RWPE1 (cell line): ENCODE measurements around the gene CTSE.

ENCODE experiments used
- CTCF ChIA-PET: fragments of 350-600 bp; sonication (Branson Sonifier 250); formaldehyde crosslinking; extraction: SDS; loops from one replicate; lab custom pipeline; 2021; lab: Yijun Ruan, JAX
- POLR2A ChIA-PET: fragments of 400-600 bp; formaldehyde crosslinking; extraction: SDS; loops from one replicate; lab custom pipeline; 2020; ENCODE audit warnings: antibody characterized with exemption; ENCODE audit not compliant: low non-redundant PET; lab: Yijun Ruan, JAX
- DNase-seq: peaks from one replicate; pipeline ENCODE4 v3.0.0; 2012; ENCODE audit warnings: low spot score
- H3K27ac ChIP-seq: fragments of 450-650 bp; 2 replicates; pipeline ENCODE4 v1.5.1; 2017
- CTCF ChIP-seq: fragments of 450-650 bp; conservative IDR thresholded peaks from 2 replicates; pipeline ENCODE4 v1.5.1; 2017; ENCODE audit warnings: low read depth, mild to moderate bottlenecking

The CTSE gene

DNA sequence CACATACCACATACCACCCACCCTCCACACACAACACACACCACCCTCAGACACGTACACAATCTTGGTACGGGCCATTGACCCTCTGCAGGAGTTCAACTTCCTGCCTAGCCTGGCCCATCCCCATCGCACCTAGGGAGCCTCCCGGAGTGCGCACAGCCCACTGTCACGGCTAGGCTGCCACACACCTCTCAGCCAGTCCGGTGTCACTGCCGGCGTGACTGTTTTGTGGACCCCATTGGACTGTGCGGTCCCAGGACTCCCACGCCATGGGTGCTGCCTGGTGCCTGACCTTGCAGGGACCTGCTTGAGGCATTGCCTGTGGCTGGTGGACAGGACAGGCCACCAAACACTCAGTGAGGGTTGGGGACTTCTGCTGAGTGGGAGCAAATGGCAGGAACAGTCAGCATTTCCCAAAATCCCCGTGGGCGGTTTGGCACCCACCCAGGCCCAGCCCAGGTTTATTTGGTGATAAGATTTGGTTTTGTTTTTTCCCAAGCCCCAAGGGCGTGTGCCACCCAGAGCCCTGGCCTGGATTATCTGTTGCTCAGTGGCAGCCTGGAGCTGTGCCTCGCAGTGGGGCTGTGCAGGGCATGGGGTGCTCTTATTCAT, 48.2 kb downstream of the CTSE start:
- no peak for TF ChIP-seq CTCF
- ChIA-PET CTCF (interaction anchor here (0.7 to 12.2 kb wide), 7 partner anchors 7 to 182 kb away, joined by 3 to 406 read pairs (median 28); no protein-coding TSS in a partner anchor), POLR2A (no interaction called here)
- DNase-seq: no peak
- peak overlapping the region; percentile 76 for H3K27ac ChIP-seq

DNA sequence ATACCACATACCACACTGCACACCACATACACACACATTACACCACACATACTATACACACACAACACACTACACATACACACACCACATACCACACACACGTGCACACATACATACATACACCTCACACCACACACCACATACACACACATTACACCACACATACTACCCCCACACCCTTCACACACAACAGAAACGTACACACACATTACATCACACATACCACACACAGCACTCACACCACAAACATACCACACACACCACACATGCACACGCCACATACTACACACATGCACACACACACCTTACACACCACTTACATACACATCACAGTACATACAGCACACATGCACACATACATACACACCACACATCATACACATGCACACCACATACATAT, 49.0 kb downstream of the CTSE start:
- TF ChIP-seq CTCF: no peak
- no peak for DNase-seq
- no peak overlapping the region for H3K27ac ChIP-seq
- POLR2A ChIA-PET: no interaction called here
- CTCF ChIA-PET: no interaction called here

GRCh38 chr1:205973377-205974232, 50.1 kb downstream of the CTSE start:
- no peak overlapping the region; the same call in 1 of the 2 replicates for H3K27ac ChIP-seq
- POLR2A ChIA-PET: no interaction called here
- no peak for TF ChIP-seq CTCF
- DNase-seq: no peak
- CTCF ChIA-PET: no interaction called here

GRCh38 chr1:205972491-205973168, 51.1 kb downstream of the CTSE start:
- CTCF ChIA-PET: interaction anchor here (0.6 kb wide), 2 partner anchors 34 to 135 kb away, joined by 3 to 6 read pairs; no protein-coding TSS in a partner anchor
- H3K27ac ChIP-seq: peak overlapping the region; percentile 62
- no peak for TF ChIP-seq CTCF
- POLR2A ChIA-PET: interaction anchor here (0.5 kb wide), 1 partner anchor 120 kb away, joined by 4 read pairs; no protein-coding TSS in a partner anchor
- no peak for DNase-seq

DNA sequence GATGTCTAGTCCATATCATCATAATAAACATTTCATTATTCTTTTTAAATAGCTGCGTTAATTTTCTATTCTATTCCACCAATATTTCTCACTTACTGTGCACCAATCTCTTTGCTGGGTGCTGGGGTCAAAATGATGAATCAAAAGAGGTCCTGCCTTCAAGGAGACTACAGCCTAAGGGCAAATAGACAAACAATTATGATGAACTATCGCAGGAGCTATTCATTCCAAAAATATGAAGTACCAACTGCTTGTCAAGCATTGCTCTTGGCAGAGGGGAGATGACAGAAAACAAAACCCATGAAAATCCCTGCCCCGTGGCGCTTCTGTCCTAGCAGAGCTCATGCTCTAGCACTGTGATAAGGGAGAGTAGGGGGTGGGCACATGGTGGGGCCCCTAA, 51.6 kb downstream of the CTSE start:
- H3K27ac ChIP-seq: peak overlapping the region; percentile 62
- no peak for TF ChIP-seq CTCF
- POLR2A ChIA-PET: interaction anchor here (0.5 kb wide), 1 partner anchor 121 kb away, joined by 4 read pairs; no protein-coding TSS in a partner anchor
- no peak for DNase-seq
- CTCF ChIA-PET: interaction anchor here (0.6 kb wide), 2 partner anchors 33 to 135 kb away, joined by 3 to 6 read pairs; no protein-coding TSS in a partner anchor

DNA sequence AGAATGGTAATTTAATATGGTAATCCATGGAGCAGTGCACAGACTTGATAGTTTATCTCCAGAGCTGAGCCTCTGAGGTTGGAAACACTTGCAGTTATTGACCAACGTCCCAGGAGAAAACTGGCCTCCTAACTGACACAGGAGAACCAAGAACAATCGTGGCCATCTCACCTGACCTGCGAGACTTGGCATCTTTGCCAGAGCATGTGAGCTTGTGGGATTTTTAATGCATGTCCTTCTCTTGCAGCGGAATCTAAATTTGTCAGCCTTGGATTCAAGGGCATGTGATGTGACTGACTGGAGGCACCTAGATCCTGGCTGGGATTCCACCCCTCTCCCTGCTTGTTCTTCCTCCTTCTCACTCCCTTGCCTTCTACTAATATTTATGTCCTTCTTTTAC, 52.6 kb downstream of the CTSE start:
- ChIA-PET CTCF (interaction anchor here (0.6 to 1.3 kb wide), 5 partner anchors 9 to 179 kb away, joined by 3 to 6 read pairs (median 3); no protein-coding TSS in a partner anchor), POLR2A (no interaction called here)
- no peak for DNase-seq
- TF ChIP-seq CTCF: no peak
- H3K27ac ChIP-seq: no peak overlapping the region
